ENCODE results near the gene IFNB1. TPM values are rescaled to one million over a fixed set of nuclear protein-coding genes. Genes with fewer than 3 reads are reported as not detected.

IFNB1 gene
- total RNA-seq, result not detected in 2 replicates

GRCh38 chr9:21077781-21078180, at the start of gene IFNB1:
IFNB1 (minus strand) TSS chr9:21077942; CDS start chr9:21077869, 73 bp downstream.

GRCh38 chr9:21031091-21031807, 46.5 kb downstream of the IFNB1 start, which contains the start of gene HACD4:
HACD4 (minus strand) TSS chr9:21031640; CDS start chr9:21031590, 50 bp downstream.

Other genes starting within 250 kb of the IFNB1 start
- 2.3 and 3.4 TPM in 2 replicates for gene HACD4, start 46.3 kb downstream of the IFNB1 start, total RNA-seq
- gene IFNW1, start 63.9 kb upstream of the IFNB1 start, total RNA-seq, result not detected in 2 replicates
- not detected in 2 replicates for gene IFNA21, start 88.7 kb upstream of the IFNB1 start, total RNA-seq
- not detected in 2 replicates for gene IFNA4, start 109.6 kb upstream of the IFNB1 start, total RNA-seq
- gene IFNA7, start 124.3 kb upstream of the IFNB1 start, total RNA-seq, result not detected in 2 replicates
- gene IFNA10, start 129.2 kb upstream of the IFNB1 start, total RNA-seq, result not detected in 2 replicates
- gene IFNA16, start 139.4 kb upstream of the IFNB1 start, total RNA-seq, result not detected in 2 replicates
- gene IFNA17, start 150.3 kb upstream of the IFNB1 start, total RNA-seq, result not detected in 2 replicates
- not detected in 2 replicates for gene IFNA14, start 162.1 kb upstream of the IFNB1 start, total RNA-seq
- not detected in 2 replicates for gene IFNA5, start 227.4 kb upstream of the IFNB1 start, total RNA-seq

All from airway epithelial cell (primary cell).